Tibial nerve (tissue), 4 donors: Measurements from ENCODE around the gene IGFBP2.

Experiments
- CTCF ChIP-seq, 5 experiments: fragments of 200-600 bp in 3 of 5; fragments of 450-650 bp in 2 of 5; sonication (generic) in 3 of 5; IDR thresholded peaks; one replicate each; pipeline ENCODE4 v1.5.1; 2016 to 2019; ENCODE audit warnings: antibody characterized with exemption in 5 of 5, mild to moderate bottlenecking in 3 of 5, moderate library complexity in 2 of 5
- EP300 ChIP-seq, 2 donors: sonication (generic); formaldehyde crosslinking; IDR thresholded peaks; one replicate each; pipeline ENCODE4 v1.6.1; 2017; ENCODE audit warnings: antibody characterized with exemption in 2 of 2, mild to moderate bottlenecking in 1 of 2
- POLR2A ChIP-seq, 2 donors: fragments of 450-650 bp; IDR thresholded peaks; one replicate each; pipeline ENCODE4 v1.6.1; 2017; ENCODE audit warnings: antibody characterized with exemption in 2 of 2, mild to moderate bottlenecking in 2 of 2, moderate library complexity in 2 of 2

- TF ChIP-seq CTCF (IDR thresholded peaks at IDR 0.05): no peak
- no peak for TF ChIP-seq POLR2A (IDR thresholded peaks at IDR 0.05)
- no peak for TF ChIP-seq EP300 (IDR thresholded peaks at IDR 0.05)
Measured at GRCh38 chr2:216663106-216663505, 29.9 kb downstream of the IGFBP2 start.
